Islet precursor cell (in vitro differentiated cells): ENCODE measurements around the gene ZNF326.
"Not testable (repeated sequence)": the region's sequence is repeated elsewhere in the genome, so short reads cannot be mapped to it uniquely, and the experiment has no call there.

Experiments used
- DNase-seq: peaks from one replicate; pipeline ENCODE4 v3.0.0-alpha.2; 2018

Gene ZNF326

DNA sequence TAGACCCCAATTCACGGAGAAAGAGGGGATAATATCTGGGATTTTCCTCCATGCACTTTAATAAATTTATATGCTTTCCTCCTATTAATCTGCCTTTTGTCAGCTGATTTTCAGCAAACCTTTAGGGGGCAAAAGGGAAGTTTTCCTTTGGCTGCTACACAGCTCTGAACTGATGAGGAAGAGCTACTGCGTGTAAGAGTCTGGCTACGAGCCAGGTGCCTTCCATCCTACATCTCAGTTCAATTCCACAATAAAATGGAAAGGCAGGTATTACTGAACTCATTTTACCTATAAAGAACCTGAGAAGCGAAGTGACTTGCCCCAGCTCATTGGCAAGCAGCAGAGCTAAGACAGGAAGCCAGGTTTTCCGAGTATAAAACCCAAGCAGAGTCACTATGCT is 28.3 kb upstream of the ZNF326 start:
- DNase-seq: no peak

GRCh38 chr1:89971600-89971999 is 23.3 kb upstream of the ZNF326 start:
- peak; percentile 71 for DNase-seq

DNA sequence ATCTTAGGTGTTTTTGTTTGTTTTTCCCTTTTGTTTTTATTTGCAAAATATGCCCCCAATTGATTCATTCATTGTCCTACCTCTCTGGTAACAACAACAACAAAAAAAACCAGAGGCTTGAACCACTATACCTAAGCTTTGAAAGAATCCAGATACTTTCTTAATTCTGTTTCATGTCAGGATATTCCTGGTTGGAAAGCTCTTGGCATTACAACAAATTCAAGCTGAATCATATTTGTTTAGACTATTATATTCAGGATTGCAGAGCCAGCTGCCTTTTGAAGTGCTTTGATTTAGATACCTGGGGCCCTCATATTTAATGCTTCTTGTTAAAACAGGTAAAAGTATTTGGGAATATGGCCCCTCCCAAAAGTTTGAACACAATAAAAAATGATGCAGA is 22.9 kb upstream of the ZNF326 start:
- no peak for DNase-seq

DNA sequence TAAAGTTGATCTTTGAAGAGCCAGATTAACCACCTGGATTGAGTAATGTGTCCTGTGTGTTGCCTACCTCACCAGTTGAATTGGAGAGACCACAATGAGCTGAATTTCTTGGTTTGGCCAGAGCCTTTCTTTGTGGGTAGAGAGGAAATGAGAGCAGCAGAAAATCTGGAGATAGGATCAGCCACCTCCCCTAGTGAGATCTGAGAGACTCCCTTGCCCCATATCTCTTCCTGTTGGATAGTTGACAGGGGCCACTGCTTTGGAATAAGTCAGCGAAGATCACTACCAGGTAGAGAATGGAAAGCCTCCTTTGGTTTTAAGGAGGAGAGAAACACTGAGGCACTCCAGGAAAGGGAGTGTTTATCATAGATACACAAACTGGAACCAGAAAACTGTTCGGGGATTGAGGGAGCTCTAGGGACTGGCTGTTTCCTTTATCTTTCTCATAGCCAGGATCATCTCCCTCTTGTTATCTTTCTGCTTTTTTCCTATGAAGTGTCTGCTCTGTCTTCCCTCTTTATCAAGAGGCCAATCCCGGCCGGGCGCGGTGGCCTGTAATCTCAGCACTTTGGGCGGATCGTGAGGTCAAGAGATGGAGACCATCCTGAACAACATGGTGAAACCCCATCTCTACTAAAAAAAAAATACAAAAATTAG is 21.3 kb upstream of the ZNF326 start:
- peak; percentile 30 for DNase-seq

GRCh38 chr1:89974256-89974655 is 20.7 kb upstream of the ZNF326 start:
- peak; percentile 75 for DNase-seq

DNA sequence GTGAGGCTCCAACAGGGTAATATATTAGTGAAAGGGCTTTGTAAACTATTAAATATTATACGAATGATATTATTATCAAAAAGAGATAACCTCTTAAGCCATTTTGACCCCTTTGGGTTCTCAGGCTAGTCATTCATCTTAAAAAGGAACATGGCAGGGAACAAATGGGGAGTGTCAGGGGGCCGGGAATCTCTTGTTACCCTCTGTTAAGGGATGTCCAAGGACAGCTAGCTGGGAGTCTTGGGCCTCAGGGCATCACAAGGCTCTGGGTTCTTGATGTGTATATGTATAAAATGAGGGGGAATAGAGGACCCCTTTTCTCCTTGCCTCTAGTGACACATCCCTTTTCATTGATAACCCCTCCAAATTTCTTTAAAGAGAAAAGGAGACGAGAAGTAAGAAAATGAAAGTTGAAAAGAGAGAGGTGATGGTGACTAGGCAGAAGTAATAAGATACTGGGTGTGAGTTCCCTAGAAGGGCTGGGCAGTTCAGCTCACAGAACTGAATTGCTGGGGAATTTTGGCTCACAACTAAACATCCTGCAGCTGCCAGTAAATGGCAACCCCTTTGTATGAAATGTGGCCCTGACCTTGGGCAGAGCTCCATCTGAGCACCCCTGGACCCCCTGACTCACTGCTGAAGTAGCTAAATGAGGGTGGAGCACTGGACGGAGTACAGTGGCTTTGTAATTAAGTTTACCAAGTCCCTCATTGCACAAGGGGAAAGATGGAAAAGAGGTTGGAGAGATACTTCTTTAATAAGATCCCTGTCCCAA is 20.0 kb upstream of the ZNF326 start:
- DNase-seq: no peak

GRCh38 chr1:89975540-89976125 is 19.3 kb upstream of the ZNF326 start:
- DNase-seq: no peak

GRCh38 chr1:89978755-89979154 is 16.2 kb upstream of the ZNF326 start:
- no peak for DNase-seq

GRCh38 chr1:89980605-89981004 is 14.3 kb upstream of the ZNF326 start:
- DNase-seq: no peak

- DNase-seq: not testable (repeated sequence)
Measured at GRCh38 chr1:89982846-89983245, 12.1 kb upstream of the ZNF326 start.

- DNase-seq: not testable (repeated sequence)
Measured at GRCh38 chr1:89984564-89985116, 10.3 kb upstream of the ZNF326 start.

- no peak for DNase-seq
Measured at GRCh38 chr1:89986020-89986419, 8.9 kb upstream of the ZNF326 start.

DNA sequence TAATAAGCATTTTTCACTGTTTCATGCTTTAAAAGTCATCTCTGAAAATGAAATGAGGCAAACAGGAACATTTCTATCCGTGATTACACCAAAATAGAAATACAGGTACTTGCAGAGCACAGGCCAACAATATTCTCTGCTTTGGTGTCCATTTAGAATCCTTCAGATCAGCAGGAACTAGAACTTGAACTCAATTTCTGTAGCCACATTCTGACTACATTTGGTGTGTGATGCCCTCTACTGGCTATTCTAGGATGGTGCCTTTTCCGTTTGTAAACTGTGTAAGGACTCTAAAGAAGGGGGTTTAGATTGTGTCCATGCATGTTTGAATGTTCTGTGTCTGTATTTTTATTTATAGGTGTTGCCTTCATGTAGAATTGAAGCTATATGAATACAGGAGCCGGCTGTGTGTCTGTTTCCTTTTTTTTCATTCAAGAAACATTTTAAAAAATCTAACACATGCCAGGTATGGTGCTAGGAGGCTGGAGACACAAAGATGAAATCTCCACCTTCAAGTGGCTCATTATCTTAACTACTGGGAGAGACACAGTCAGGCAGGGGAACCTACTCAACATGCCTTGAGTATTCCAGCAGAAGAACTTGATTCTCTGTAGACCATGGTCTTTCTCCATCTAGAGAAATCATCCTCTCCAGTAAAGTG is 7.6 kb upstream of the ZNF326 start:
- peak; percentile 75 for DNase-seq

DNA sequence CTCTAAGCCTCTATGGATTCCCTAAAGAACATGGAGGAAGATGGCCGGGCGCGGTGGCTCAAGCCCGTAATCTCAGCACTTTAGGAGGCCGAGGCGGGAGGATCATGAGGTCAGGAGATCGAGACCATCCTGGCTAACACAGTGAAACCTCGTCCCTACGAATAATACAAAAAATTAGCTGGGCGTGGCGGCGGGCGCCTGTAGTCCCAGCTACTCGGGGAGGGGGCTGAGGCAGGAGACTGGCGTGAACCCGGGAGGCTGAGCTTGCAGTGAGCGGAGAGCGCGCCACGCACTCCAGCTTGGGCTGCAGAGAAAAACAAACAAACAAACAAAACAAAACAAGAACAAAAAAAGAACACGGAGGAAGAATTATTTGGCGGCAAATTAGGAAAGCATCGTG is 5.8 kb upstream of the ZNF326 start:
- no peak for DNase-seq

GRCh38 chr1:89989799-89990198 is 5.1 kb upstream of the ZNF326 start:
- DNase-seq: no peak

GRCh38 chr1:89990976-89991831 is 3.7 kb upstream of the ZNF326 start:
- DNase-seq: peak; percentile 52

GRCh38 chr1:89993541-89993940 is 1.4 kb upstream of the ZNF326 start:
- no peak for DNase-seq

DNA sequence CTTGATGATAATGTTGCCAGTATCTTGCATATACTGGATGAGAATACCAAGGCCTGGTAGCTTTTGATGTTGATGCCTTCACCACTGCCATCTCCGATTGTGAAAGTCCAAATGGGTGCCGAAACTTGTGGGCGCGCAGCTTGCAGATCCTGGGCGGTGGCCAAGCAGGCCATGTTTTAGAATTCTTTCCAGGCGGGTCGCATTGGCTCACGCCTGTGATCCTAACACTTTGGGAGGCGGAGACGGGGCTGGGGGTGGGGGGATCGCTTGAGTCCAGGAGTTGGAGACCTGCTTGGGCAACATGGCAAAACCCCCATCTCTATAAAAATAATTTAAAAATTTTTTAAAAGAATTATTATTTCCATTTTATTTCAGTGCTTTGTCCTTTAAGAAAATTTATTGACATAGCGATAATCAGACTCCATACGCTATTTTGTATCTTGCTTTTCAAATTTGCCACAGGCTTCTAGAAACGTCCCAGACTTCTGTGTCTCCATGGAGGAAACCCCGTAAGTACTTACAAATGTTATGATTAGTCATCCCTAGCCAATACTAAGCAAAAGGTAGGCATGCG is 592 bp upstream of the ZNF326 start:
- no peak for DNase-seq

- no peak for DNase-seq
Measured at GRCh38 chr1:89995598-89996449, 914 bp downstream of the ZNF326 start.

DNA sequence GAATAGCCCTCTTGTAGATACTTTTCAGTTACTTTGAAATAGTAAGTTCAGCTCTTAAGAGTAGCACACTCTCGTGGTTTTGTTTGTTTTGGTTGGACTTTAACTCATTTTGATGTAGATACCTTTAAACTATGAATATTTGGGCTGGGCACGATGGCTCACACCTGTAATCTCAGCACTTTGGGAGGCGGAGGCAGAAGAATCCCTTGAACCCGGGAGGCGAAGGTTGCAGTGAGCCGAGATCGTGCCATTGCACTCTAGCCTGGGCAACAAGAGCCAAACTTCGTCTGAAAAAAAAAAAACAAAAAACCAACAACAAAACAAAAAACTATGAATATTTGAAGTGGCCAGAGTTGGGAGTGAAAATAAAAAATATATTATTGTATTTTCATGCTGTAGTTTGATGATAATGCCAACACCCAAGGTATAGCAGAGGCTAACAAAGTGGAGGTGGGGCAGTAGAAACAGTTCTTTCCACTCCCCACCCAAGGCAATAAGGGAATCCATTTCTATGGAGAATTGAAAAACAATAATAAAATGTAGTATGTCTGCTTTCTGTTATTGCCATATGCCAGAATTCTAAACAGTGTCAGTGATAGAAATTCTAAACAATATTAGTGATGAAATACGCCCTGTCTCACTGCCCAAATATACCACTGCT is 1.7 kb downstream of the ZNF326 start:
- no peak for DNase-seq
